GM12874 (cell line): Measurements from ENCODE around the gene INSYN1.

Source experiments
- TF ChIP-seq, protein P1 (sequence below): IDR thresholded peaks from 2 replicates; pipeline ENCODE4 v1.5.1; 2011; ENCODE audit warnings: low read depth, mild to moderate bottlenecking, control low read depth, low read length, moderate library complexity; ENCODE audit not compliant: insufficient read depth

INSYN1 gene

DNA sequence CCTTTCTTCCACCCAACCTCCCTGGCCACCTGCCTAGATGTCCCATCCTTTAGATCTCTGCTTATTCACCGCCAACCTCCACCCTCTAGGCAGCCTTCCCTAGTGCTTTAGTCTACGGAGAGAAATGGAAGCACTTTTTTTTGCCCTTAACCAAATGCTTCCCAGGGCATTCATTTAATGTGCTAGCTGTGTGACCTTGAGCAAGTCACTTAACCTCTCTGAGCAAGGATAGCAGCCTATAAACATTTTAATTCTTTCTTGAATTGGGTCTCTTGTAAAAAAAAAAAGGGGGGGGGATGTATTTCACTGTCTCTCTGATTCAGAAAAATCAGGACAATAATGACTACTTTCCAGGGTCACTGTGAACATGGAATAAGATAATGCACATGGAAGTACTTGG, 3.2 kb upstream of the INSYN1 start:
- TF ChIP-seq, protein P1, sequence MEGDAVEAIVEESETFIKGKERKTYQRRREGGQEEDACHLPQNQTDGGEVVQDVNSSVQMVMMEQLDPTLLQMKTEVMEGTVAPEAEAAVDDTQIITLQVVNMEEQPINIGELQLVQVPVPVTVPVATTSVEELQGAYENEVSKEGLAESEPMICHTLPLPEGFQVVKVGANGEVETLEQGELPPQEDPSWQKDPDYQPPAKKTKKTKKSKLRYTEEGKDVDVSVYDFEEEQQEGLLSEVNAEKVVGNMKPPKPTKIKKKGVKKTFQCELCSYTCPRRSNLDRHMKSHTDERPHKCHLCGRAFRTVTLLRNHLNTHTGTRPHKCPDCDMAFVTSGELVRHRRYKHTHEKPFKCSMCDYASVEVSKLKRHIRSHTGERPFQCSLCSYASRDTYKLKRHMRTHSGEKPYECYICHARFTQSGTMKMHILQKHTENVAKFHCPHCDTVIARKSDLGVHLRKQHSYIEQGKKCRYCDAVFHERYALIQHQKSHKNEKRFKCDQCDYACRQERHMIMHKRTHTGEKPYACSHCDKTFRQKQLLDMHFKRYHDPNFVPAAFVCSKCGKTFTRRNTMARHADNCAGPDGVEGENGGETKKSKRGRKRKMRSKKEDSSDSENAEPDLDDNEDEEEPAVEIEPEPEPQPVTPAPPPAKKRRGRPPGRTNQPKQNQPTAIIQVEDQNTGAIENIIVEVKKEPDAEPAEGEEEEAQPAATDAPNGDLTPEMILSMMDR: no peak

DNA sequence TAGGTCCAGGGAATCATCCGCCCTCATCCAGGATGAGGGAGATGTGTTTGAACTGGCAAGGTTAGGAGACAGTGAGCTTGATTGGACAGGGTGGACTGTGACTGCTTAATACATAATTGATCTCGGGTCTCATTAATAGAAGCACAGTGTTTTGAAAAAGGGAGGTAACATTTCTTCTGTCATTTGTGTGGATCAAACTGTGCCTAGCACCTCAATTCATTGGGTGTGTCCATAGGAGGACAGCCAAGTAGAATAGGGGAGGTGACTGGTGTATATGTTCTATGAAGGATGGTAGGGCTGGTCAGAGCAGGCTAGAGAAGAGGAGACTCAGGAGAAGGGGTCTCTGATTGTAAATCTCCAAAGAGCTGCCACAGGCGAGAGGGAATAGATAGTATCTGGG, 2.8 kb upstream of the INSYN1 start:
- TF ChIP-seq, protein P1: no peak

DNA sequence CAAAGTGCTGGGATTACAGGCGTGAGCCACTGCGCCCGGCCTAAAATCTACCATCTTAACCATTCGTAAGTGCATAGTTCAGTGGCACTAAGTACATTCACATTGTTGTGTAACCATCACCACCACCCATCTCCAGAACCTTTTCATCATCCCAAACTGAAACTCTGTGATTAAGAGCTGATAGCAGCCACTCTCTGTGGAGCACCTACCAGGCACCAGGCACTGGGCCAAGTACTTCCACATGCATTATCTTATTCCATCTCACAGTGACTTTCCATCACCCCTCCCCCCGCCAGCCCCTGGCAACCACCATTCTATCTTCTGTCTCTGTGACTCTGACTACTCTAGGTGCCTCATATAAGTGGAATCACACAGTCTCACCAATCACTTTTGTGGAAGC, 2.3 kb upstream of the INSYN1 start:
- TF ChIP-seq, protein P1: no peak

GRCh38 chr15:73754461-73754860, 1.3 kb upstream of the INSYN1 start:
- TF ChIP-seq, protein P1: no peak

GRCh38 chr15:73752806-73753193, 351 bp downstream of the INSYN1 start:
- TF ChIP-seq, protein P1: no peak

GRCh38 chr15:73751899-73752805, 999 bp downstream of the INSYN1 start:
- TF ChIP-seq, protein P1: no peak

- TF ChIP-seq, protein P1: no peak
Measured at GRCh38 chr15:73751511-73751898, 1.6 kb downstream of the INSYN1 start.
